Thoracic aorta (tissue), 2 donors: ENCODE data around the gene FOXC1. TPM values are rescaled to one million over a fixed set of nuclear protein-coding genes. Genes with fewer than 3 reads are reported as not detected.

Experiments used
- ATAC-seq: fragments of 150-250 bp; one replicate; pipeline ENCODE4 v1.8.0; 2017; ENCODE audit warnings: low read depth; ENCODE audit not compliant: insufficient number of reproducible peaks, low FRiP score
- DNase-seq: peaks from one replicate; pipeline ENCODE4 v3.0.0-alpha.2; 2020; ENCODE audit warnings: low spot score
- H3K27ac ChIP-seq, 2 donors: fragments of 200-600 bp; sonication (generic); 1 replicate in 1 of 2; 2 replicates in 1 of 2; pipeline ENCODE4 v1.5.1; 2016; ENCODE audit warnings: mild to moderate bottlenecking in 2 of 2, moderate library complexity in 2 of 2
- H3K27me3 ChIP-seq: fragments of 200-600 bp; sonication (generic); replicated peaks from 2 replicates; pipeline ENCODE4 v1.6.0; 2016; ENCODE audit warnings: mild to moderate bottlenecking; ENCODE audit not compliant: insufficient read depth
- H3K36me3 ChIP-seq: fragments of 200-600 bp; sonication (generic); one replicate; pipeline ENCODE4 v1.5.1; 2016
- H3K4me1 ChIP-seq, 2 donors: fragments of 200-600 bp; sonication (generic); 1 replicate in 1 of 2; 2 replicates in 1 of 2; pipeline versions ENCODE4 v1.5.1 to v1.6.0; 2016; ENCODE audit warnings: low read depth in 2 of 2, mild to moderate bottlenecking in 1 of 2; ENCODE audit not compliant: control insufficient read depth in 1 of 2
- H3K4me3 ChIP-seq: fragments of 200-600 bp; sonication (generic); 2 replicates; pipeline ENCODE4 v1.5.1; 2016; ENCODE audit warnings: mild to moderate bottlenecking
- H3K9me3 ChIP-seq: fragments of 200-600 bp; sonication (generic); 2 replicates; pipeline ENCODE4 v1.5.1; 2016
- CTCF ChIP-seq: fragments of 200-600 bp; sonication (generic); IDR thresholded peaks from one replicate; pipeline ENCODE4 v1.5.1; 2019; ENCODE audit warnings: antibody characterized with exemption
- total RNA-seq, 2 donors: library from RNA; depleted of rRNA; stranded (reverse); fragments of >200 nt; gene quantifications; one replicate each; pipeline versions ENCODE4 v1.1.0 to v1.2.3, GENCODE V29; 2016

Gene FOXC1
- total RNA-seq, 2 donors from 2014 or later, result 103 to 109 TPM

- Histone ChIP-seq H3K4me1 (peaks cover 4 to 26% of the 10 kb centered on the region in 2 donors), H3K27ac (no peak overlapping the region), H3K36me3 (peaks cover 3% of the 10 kb centered on the region), H3K4me3 (no peak overlapping the region), H3K9me3 (no peaks in the 10 kb centered on the region), H3K27me3 (no peaks in the 10 kb centered on the region)
- ATAC-seq (no peak), DNase-seq (no peak)
- TF ChIP-seq CTCF, result no peak
Observed at GRCh38 chr6:1641343-1641885, 31.7 kb downstream of the FOXC1 start.

- Histone ChIP-seq H3K36me3 (peaks cover 3% of the 10 kb centered on the region), H3K9me3 (no peaks in the 10 kb centered on the region), H3K4me3 (no peak overlapping the region), H3K27ac (no peak overlapping the region), H3K27me3 (no peaks in the 10 kb centered on the region), H3K4me1 (peaks cover 4 to 22% of the 10 kb centered on the region in 2 donors)
- ATAC-seq, result no peak
- no peak for DNase-seq
- TF ChIP-seq CTCF, result no peak
Observed at GRCh38 chr6:1643111-1643510, 33.4 kb downstream of the FOXC1 start.

DNA sequence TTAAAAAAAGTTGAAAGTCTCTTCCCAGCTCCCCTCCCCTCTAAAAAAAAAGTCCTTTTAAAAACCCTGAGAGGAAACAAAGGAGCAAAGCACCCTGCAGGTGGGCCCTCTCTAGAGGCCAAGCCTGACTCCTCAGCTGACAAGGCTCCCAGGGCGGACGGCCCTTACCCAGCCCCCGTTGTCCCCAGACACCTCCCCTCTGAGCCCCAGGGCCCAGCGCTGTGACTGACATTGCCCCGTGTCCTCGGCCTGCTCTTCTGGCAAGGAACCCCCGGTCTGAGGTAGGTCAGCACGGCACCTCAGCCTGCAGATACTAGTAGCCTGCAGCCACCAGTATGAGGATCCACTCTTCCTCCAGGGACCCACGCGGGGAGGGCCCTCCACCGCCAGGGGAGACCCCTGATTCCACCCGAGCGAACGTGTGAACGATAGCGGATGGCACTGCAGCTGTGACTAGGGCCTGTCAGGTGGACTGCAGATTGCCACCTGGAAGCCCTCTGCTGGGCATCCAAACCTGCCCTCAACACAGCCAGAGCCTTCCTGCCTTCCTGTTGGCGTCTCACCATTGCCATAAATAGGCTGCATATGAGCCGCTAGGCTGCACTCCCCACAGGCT lies 34.2 kb downstream of the FOXC1 start:
- no peaks in the 10 kb centered on the region for H3K9me3 ChIP-seq
- TF ChIP-seq CTCF, result no peak
- H3K27me3 ChIP-seq, result no peaks in the 10 kb centered on the region
- no peak for ATAC-seq
- no peak overlapping the region for H3K4me3 ChIP-seq
- H3K27ac ChIP-seq, result no peak overlapping the region
- no peaks in the 10 kb centered on the region for H3K36me3 ChIP-seq
- peaks cover 4 to 22% of the 10 kb centered on the region in 2 donors for H3K4me1 ChIP-seq
- DNase-seq, result no peak

- H3K36me3 ChIP-seq, result no peaks in the 10 kb centered on the region
- H3K9me3 ChIP-seq, result no peaks in the 10 kb centered on the region
- no peak for ATAC-seq
- no peak for DNase-seq
- no peaks in the 10 kb centered on the region for H3K27me3 ChIP-seq
- H3K4me3 ChIP-seq, result no peak overlapping the region
- no peak overlapping the region for H3K27ac ChIP-seq
- peaks cover 4 to 22% of the 10 kb centered on the region in 2 donors for H3K4me1 ChIP-seq
- TF ChIP-seq CTCF, result no peak
Observed at GRCh38 chr6:1644516-1645060, 34.9 kb downstream of the FOXC1 start.

- Histone ChIP-seq H3K9me3 (no peaks in the 10 kb centered on the region), H3K27ac (no peak overlapping the region), H3K4me3 (no peak overlapping the region), H3K27me3 (no peaks in the 10 kb centered on the region), H3K4me1 (peaks cover 4 to 22% of the 10 kb centered on the region in 2 donors), H3K36me3 (no peaks in the 10 kb centered on the region)
- ATAC-seq, result no peak
- TF ChIP-seq CTCF, result no peak
- no peak for DNase-seq
Observed at GRCh38 chr6:1645466-1646185, 35.9 kb downstream of the FOXC1 start.
